ENCODE data around the gene FUOM. TPM values are rescaled to one million over a fixed set of nuclear protein-coding genes. Genes with fewer than 3 reads are reported as not detected.

Gene FUOM
- total RNA-seq, 1 experiment from 2014 or later = 31.3 TPM

- no peak for TF ChIP-seq STAT6 (CRISPR knock-in tag; conservative IDR thresholded peaks at IDR 0.05; ENCODE audit: low read depth)
- no peak for TF ChIP-seq ZNF512 (CRISPR knock-in tag; IDR thresholded peaks at IDR 0.05; ENCODE audit: borderline replicate concordance)
- TF ChIP-seq USF2 (CRISPR knock-in tag; IDR thresholded peaks at IDR 0.05) = no peak
- TF ChIP-seq PREB (CRISPR knock-in tag; IDR thresholded peaks at IDR 0.05; ENCODE audit: borderline replicate concordance) = no peak
Observed at GRCh38 chr10:133400624-133401424, 43.0 kb upstream of the FUOM start (continued).

GRCh38 chr10:133399123-133399601 lies 41.3 kb upstream of the FUOM start:
- H3K4me1 Mint-ChIP-seq = peaks cover 8% of the 10 kb centered on the region
- ChIA-PET CTCF (no interaction called here), POLR2A (no interaction called here)
- no peak overlapping the region for H3K27ac Mint-ChIP-seq
- no peak for DNase-seq (ENCODE audit: low spot score)
- H3K27me3 Mint-ChIP-seq (ENCODE audit: low read depth) = no peaks in the 10 kb centered on the region
- ATAC-seq = no peak
- H3K4me3 Mint-ChIP-seq = no peak overlapping the region
- peaks cover 63% of the 10 kb centered on the region for H3K36me3 Mint-ChIP-seq
- no peaks in the 10 kb centered on the region for H3K9me3 Mint-ChIP-seq
- TF ChIP-seq USF2 (CRISPR knock-in tag; IDR thresholded peaks at IDR 0.05) (no peak), MYBL2 (CRISPR knock-in tag; IDR thresholded peaks at IDR 0.05) (no peak), ZNF396 (CRISPR knock-in tag; IDR thresholded peaks at IDR 0.05; ENCODE audit: borderline replicate concordance) (no peak), IRF1 (CRISPR knock-in tag; IDR thresholded peaks at IDR 0.05) (no peak), ZNF423 (CRISPR knock-in tag; IDR thresholded peaks at IDR 0.05) (no peak), ZMAT4 (CRISPR knock-in tag; IDR thresholded peaks at IDR 0.05) (no peak), PRDM15 (CRISPR knock-in tag; IDR thresholded peaks at IDR 0.05) (no peak), PREB (CRISPR knock-in tag; IDR thresholded peaks at IDR 0.05; ENCODE audit: borderline replicate concordance) (no peak), ZNF671 (CRISPR knock-in tag; IDR thresholded peaks at IDR 0.05) (no peak), NFATC4 (CRISPR knock-in tag; IDR thresholded peaks at IDR 0.05) (no peak), ZNF219 (CRISPR knock-in tag; IDR thresholded peaks at IDR 0.05; ENCODE audit: borderline replicate concordance) (no peak), IRF2 (CRISPR knock-in tag; IDR thresholded peaks at IDR 0.05; ENCODE audit: borderline replicate concordance, low read depth) (no peak), GABPB1 (CRISPR knock-in tag; IDR thresholded peaks at IDR 0.05) (no peak), HMGXB4 (CRISPR knock-in tag; IDR thresholded peaks at IDR 0.05) (no peak)

Data from WTC11 (cell line).